HEK293 (cell line): ENCODE data around the gene SYNGR3.

Source experiments
- EGR2 ChIP-seq: fragments of 450-650 bp; formaldehyde crosslinking; IDR thresholded peaks from 2 replicates; pipeline ENCODE4 v1.5.1; 2016; ENCODE audit warnings: low read depth, missing biosample characterization, missing genetic modification characterization
- HOXC10 ChIP-seq: sonication (generic); formaldehyde crosslinking; IDR thresholded peaks from 2 replicates; pipeline ENCODE4 v1.8.1; 2023; ENCODE audit warnings: mild to moderate bottlenecking, missing genetic modification reagents
- IKZF3 ChIP-seq: fragments of 450-650 bp; IDR thresholded peaks from 2 replicates; pipeline ENCODE4 v1.5.0; 2018; ENCODE audit warnings: missing biosample characterization, mild to moderate bottlenecking, missing genetic modification characterization, moderate library complexity
- SP2 ChIP-seq: fragments of 450-650 bp; formaldehyde crosslinking; IDR thresholded peaks from 2 replicates; pipeline ENCODE4 v1.5.1; 2016; ENCODE audit warnings: missing biosample characterization, missing genetic modification characterization
- SP7 ChIP-seq: fragments of 450-650 bp; formaldehyde crosslinking; IDR thresholded peaks from 2 replicates; pipeline ENCODE4 v1.5.1; 2016; ENCODE audit warnings: missing biosample characterization, missing genetic modification characterization
- ZFP3 ChIP-seq: fragments of 450-650 bp; formaldehyde crosslinking; IDR thresholded peaks from 2 replicates; pipeline ENCODE4 v1.5.1; 2016; ENCODE audit warnings: low read depth, missing biosample characterization, missing genetic modification characterization
- ZNF169 ChIP-seq: fragments of 450-650 bp; formaldehyde crosslinking; IDR thresholded peaks from 2 replicates; pipeline ENCODE4 v1.5.1; 2016; ENCODE audit warnings: missing biosample characterization, missing genetic modification characterization
- ZNF324 ChIP-seq: fragments of 450-650 bp; formaldehyde crosslinking; IDR thresholded peaks from 2 replicates; pipeline ENCODE4 v1.5.1; 2016; ENCODE audit warnings: missing biosample characterization, missing genetic modification characterization
- ZNF335 ChIP-seq: fragments of 450-650 bp; formaldehyde crosslinking; conservative IDR thresholded peaks from 2 replicates; pipeline ENCODE4 v1.5.1; 2016; ENCODE audit warnings: missing biosample characterization, missing genetic modification characterization
- ZNF354C ChIP-seq: fragments of 450-650 bp; formaldehyde crosslinking; IDR thresholded peaks from 2 replicates; pipeline ENCODE4 v1.5.1; 2016; ENCODE audit warnings: missing biosample characterization, missing genetic modification characterization, low read depth, borderline replicate concordance
- ZNF549 ChIP-seq: fragments of 450-650 bp; IDR thresholded peaks from 2 replicates; pipeline ENCODE4 v1.5.1; 2018; ENCODE audit warnings: missing biosample characterization, missing genetic modification characterization, mild to moderate bottlenecking, inconsistent platforms, moderate library complexity
- ZNF571 ChIP-seq: fragments of 450-650 bp; formaldehyde crosslinking; IDR thresholded peaks from 2 replicates; pipeline ENCODE4 v1.5.0; 2017; ENCODE audit warnings: missing biosample characterization, missing genetic modification characterization
- ZNF658 ChIP-seq: fragments of 450-650 bp; formaldehyde crosslinking; IDR thresholded peaks from 2 replicates; pipeline ENCODE4; 2016; ENCODE audit warnings: missing biosample characterization, missing genetic modification characterization
- ZNF670 ChIP-seq: fragments of 450-650 bp; formaldehyde crosslinking; IDR thresholded peaks from 2 replicates; pipeline ENCODE4 v1.5.1; 2016; ENCODE audit warnings: missing biosample characterization, missing genetic modification characterization, low read depth
- ZNF701 ChIP-seq: fragments of 450-650 bp; formaldehyde crosslinking; IDR thresholded peaks from 2 replicates; pipeline ENCODE4 v1.5.1; 2016; ENCODE audit warnings: missing biosample characterization, missing genetic modification characterization
- ZNF792 ChIP-seq: fragments of 450-650 bp; formaldehyde crosslinking; IDR thresholded peaks from 2 replicates; pipeline ENCODE4 v1.5.1; 2016; ENCODE audit warnings: missing biosample characterization, missing genetic modification characterization
- TF ChIP-seq, protein P1 (sequence below): fragments of 450-650 bp; formaldehyde crosslinking; IDR thresholded peaks from 2 replicates; pipeline ENCODE4 v1.5.1; 2016; ENCODE audit warnings: missing biosample characterization, missing genetic modification characterization
- TF ChIP-seq, protein P2 (sequence below): fragments of 450-650 bp; formaldehyde crosslinking; IDR thresholded peaks from 2 replicates; pipeline ENCODE4 v1.5.1; 2017; ENCODE audit warnings: missing biosample characterization, missing genetic modification characterization
- TF ChIP-seq, protein P3 (sequence below): fragments of 450-650 bp; formaldehyde crosslinking; IDR thresholded peaks from 2 replicates; pipeline ENCODE4 v1.5.1; 2016; ENCODE audit warnings: missing biosample characterization, missing genetic modification characterization
- TF ChIP-seq, protein P4 (sequence below): fragments of 450-650 bp; formaldehyde crosslinking; IDR thresholded peaks from 2 replicates; pipeline ENCODE4 v1.5.1; 2017; ENCODE audit warnings: missing biosample characterization, missing genetic modification characterization
- TF ChIP-seq, protein P5 (sequence below): fragments of 450-650 bp; formaldehyde crosslinking; IDR thresholded peaks from 2 replicates; pipeline ENCODE4 v1.5.1; 2016; ENCODE audit warnings: missing biosample characterization, missing genetic modification characterization
- TF ChIP-seq, protein P6 (sequence below): IDR thresholded peaks from 2 replicates; pipeline ENCODE4 v1.6.1; 2011; ENCODE audit warnings: mild to moderate bottlenecking, low read depth, low read length, borderline replicate concordance
- TF ChIP-seq, protein P7 (sequence below): fragments of 450-650 bp; formaldehyde crosslinking; IDR thresholded peaks from 2 replicates; pipeline ENCODE4 v1.5.1; 2016; ENCODE audit warnings: missing biosample characterization, missing genetic modification characterization

SYNGR3 gene

DNA sequence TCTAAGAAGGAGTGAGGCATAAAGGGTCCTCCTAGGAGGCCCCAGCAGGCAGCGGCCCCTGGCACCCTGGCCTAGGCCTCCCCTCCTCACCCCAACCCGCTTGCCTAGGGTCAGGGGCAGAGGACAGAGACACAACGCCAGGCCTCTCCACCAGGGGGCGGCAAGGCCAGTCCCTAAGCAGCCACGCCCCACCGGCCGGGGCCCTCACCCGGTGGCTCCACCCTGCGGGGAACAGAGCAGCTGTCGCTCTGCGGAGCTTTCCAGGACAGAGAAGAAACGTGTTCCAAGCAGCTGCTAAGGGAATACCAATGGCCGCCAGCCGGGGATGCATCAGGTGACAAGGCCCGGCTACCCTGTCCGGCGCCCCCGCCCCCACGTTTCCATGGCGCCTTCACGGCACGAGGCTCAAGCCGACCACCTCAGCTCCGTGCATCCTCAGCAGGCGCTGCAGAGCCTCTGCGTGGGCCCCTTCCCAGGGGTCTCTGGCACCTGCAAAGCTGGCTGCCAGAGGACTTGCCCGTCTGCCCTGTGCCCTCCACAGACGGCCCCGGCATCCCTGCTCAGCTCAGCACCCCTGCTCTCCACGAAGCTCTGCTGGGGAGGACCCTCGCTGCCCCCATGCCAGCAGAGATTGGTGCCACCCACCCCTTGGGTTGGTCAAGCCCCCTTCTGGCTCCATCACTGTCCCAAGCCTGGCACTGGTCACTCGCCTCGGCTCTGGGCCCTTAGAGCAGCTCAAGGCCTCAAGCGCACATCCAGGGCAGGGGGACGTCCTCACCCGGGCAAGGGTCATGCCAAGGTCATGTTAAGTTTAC lies 14.3 kb downstream of the SYNGR3 start (continued):
- TF ChIP-seq, protein P1, sequence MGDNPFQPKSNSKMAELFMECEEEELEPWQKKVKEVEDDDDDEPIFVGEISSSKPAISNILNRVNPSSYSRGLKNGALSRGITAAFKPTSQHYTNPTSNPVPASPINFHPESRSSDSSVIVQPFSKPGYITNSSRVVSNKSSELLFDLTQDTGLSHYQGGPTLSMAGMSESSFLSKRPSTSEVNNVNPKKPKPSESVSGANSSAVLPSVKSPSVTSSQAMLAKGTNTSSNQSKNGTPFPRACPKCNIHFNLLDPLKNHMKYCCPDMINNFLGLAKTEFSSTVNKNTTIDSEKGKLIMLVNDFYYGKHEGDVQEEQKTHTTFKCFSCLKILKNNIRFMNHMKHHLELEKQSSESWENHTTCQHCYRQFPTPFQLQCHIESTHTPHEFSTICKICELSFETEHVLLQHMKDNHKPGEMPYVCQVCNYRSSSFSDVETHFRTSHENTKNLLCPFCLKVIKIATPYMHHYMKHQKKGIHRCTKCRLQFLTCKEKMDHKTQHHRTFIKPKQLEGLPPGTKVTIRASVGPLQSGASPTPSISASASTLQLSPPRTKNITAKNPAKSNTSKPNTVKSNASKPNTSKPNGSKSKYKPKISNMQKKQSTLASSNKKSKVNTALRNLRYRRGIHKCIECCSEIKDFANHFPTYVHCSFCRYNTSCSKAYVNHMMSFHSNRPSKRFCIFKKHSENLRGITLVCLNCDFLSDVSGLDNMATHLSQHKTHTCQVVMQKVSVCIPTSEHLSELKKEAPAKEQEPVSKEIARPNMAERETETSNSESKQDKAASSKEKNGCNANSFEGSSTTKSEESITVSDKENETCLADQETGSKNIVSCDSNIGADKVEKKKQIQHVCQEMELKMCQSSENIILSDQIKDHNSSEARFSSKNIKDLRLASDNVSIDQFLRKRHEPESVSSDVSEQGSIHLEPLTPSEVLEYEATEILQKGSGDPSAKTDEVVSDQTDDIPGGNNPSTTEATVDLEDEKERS (tag by site-specific recombination), result no peak
- TF ChIP-seq ZNF792 (tag by site-specific recombination), result no peak
- TF ChIP-seq, protein P2, sequence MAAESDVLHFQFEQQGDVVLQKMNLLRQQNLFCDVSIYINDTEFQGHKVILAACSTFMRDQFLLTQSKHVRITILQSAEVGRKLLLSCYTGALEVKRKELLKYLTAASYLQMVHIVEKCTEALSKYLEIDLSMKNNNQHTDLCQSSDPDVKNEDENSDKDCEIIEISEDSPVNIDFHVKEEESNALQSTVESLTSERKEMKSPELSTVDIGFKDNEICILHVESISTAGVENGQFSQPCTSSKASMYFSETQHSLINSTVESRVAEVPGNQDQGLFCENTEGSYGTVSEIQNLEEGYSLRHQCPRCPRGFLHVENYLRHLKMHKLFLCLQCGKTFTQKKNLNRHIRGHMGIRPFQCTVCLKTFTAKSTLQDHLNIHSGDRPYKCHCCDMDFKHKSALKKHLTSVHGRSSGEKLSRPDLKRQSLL, result peak; percentile 12; the same call in 1 of the 2 replicates
- TF ChIP-seq ZNF571 (tag by site-specific recombination), result no peak
- no peak for TF ChIP-seq ZFP3 (tag by site-specific recombination)
- TF ChIP-seq, protein P3, sequence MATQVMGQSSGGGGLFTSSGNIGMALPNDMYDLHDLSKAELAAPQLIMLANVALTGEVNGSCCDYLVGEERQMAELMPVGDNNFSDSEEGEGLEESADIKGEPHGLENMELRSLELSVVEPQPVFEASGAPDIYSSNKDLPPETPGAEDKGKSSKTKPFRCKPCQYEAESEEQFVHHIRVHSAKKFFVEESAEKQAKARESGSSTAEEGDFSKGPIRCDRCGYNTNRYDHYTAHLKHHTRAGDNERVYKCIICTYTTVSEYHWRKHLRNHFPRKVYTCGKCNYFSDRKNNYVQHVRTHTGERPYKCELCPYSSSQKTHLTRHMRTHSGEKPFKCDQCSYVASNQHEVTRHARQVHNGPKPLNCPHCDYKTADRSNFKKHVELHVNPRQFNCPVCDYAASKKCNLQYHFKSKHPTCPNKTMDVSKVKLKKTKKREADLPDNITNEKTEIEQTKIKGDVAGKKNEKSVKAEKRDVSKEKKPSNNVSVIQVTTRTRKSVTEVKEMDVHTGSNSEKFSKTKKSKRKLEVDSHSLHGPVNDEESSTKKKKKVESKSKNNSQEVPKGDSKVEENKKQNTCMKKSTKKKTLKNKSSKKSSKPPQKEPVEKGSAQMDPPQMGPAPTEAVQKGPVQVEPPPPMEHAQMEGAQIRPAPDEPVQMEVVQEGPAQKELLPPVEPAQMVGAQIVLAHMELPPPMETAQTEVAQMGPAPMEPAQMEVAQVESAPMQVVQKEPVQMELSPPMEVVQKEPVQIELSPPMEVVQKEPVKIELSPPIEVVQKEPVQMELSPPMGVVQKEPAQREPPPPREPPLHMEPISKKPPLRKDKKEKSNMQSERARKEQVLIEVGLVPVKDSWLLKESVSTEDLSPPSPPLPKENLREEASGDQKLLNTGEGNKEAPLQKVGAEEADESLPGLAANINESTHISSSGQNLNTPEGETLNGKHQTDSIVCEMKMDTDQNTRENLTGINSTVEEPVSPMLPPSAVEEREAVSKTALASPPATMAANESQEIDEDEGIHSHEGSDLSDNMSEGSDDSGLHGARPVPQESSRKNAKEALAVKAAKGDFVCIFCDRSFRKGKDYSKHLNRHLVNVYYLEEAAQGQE (tag by site-specific recombination), result peak; percentile 53; the same call in 1 of the 2 replicates
- TF ChIP-seq ZNF658 (tag by site-specific recombination), result no peak
- no peak for TF ChIP-seq ZNF169 (tag by site-specific recombination)
- TF ChIP-seq SP2 (tag by site-specific recombination), result peak; percentile 29; the same call in 1 of the 2 replicates
- TF ChIP-seq, protein P4, sequence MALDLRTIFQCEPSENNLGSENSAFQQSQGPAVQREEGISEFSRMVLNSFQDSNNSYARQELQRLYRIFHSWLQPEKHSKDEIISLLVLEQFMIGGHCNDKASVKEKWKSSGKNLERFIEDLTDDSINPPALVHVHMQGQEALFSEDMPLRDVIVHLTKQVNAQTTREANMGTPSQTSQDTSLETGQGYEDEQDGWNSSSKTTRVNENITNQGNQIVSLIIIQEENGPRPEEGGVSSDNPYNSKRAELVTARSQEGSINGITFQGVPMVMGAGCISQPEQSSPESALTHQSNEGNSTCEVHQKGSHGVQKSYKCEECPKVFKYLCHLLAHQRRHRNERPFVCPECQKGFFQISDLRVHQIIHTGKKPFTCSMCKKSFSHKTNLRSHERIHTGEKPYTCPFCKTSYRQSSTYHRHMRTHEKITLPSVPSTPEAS (tag by site-specific recombination), result no peak
- TF ChIP-seq EGR2 (tag by site-specific recombination), result no peak
- no peak for TF ChIP-seq ZNF324
- TF ChIP-seq, protein P5, sequence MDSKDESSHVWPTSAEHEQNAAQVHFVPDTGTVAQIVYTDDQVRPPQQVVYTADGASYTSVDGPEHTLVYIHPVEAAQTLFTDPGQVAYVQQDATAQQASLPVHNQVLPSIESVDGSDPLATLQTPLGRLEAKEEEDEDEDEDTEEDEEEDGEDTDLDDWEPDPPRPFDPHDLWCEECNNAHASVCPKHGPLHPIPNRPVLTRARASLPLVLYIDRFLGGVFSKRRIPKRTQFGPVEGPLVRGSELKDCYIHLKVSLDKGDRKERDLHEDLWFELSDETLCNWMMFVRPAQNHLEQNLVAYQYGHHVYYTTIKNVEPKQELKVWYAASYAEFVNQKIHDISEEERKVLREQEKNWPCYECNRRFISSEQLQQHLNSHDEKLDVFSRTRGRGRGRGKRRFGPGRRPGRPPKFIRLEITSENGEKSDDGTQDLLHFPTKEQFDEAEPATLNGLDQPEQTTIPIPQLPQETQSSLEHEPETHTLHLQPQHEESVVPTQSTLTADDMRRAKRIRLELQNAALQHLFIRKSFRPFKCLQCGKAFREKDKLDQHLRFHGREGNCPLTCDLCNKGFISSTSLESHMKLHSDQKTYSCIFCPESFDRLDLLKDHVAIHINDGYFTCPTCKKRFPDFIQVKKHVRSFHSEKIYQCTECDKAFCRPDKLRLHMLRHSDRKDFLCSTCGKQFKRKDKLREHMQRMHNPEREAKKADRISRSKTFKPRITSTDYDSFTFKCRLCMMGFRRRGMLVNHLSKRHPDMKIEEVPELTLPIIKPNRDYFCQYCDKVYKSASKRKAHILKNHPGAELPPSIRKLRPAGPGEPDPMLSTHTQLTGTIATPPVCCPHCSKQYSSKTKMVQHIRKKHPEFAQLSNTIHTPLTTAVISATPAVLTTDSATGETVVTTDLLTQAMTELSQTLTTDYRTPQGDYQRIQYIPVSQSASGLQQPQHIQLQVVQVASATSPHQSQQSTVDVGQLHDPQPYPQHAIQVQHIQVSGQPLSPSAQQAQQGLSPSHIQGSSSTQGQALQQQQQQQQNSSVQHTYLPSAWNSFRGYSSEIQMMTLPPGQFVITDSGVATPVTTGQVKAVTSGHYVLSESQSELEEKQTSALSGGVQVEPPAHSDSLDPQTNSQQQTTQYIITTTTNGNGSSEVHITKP (tag by site-specific recombination), result peak; percentile 72
- TF ChIP-seq, protein P6, sequence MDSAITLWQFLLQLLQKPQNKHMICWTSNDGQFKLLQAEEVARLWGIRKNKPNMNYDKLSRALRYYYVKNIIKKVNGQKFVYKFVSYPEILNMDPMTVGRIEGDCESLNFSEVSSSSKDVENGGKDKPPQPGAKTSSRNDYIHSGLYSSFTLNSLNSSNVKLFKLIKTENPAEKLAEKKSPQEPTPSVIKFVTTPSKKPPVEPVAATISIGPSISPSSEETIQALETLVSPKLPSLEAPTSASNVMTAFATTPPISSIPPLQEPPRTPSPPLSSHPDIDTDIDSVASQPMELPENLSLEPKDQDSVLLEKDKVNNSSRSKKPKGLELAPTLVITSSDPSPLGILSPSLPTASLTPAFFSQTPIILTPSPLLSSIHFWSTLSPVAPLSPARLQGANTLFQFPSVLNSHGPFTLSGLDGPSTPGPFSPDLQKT, result no peak
- no peak for TF ChIP-seq ZNF549 (tag by site-specific recombination)
- peak; percentile 67 for TF ChIP-seq SP7 (tag by site-specific recombination)
- no peak for TF ChIP-seq HOXC10 (CRISPR knock-in tag)
- TF ChIP-seq ZNF354C (tag by site-specific recombination), result no peak
- TF ChIP-seq ZNF701, result no peak
- TF ChIP-seq, protein P7, sequence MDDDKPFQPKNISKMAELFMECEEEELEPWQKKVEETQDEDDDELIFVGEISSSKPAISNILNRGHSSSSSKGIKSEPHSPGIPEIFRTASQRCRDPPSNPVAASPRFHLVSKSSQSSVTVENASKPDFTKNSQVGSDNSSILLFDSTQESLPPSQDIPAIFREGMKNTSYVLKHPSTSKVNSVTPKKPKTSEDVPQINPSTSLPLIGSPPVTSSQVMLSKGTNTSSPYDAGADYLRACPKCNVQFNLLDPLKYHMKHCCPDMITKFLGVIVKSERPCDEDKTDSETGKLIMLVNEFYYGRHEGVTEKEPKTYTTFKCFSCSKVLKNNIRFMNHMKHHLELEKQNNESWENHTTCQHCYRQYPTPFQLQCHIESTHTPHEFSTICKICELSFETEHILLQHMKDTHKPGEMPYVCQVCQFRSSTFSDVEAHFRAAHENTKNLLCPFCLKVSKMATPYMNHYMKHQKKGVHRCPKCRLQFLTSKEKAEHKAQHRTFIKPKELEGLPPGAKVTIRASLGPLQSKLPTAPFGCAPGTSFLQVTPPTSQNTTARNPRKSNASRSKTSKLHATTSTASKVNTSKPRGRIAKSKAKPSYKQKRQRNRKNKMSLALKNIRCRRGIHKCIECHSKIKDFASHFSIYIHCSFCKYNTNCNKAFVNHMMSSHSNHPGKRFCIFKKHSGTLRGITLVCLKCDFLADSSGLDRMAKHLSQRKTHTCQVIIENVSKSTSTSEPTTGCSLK (tag by site-specific recombination), result no peak
- TF ChIP-seq IKZF3 (tag by site-specific recombination), result no peak; the same call in 1 of the 2 replicates
- peak; percentile 54 for TF ChIP-seq ZNF335 (tag by site-specific recombination)
- no peak for TF ChIP-seq ZNF670
